Right lobe of liver (tissue), 4 donors: ENCODE data around the gene ADARB1.

ENCODE experiments used
- POLR2A ChIP-seq: fragments of 450-650 bp; IDR thresholded peaks from one replicate; pipeline ENCODE4 v1.6.1; 2017; ENCODE audit warnings: antibody characterized with exemption, mild to moderate bottlenecking
- TF ChIP-seq, protein P1 (sequence below), 4 donors: fragments of 200-600 bp in 3 of 4; fragments of 450-650 bp in 1 of 4; IDR thresholded peaks; one replicate each; pipeline versions ENCODE4 v1.5.1 to v1.8.0; 2016 to 2022; ENCODE audit warnings: antibody characterized with exemption in 4 of 4, mild to moderate bottlenecking in 2 of 4
- donor health status: DM: no; HTN: no; CAD: no.
- donor health status: DM: no; HTN: no; CAD: no.
- donor health status: DM: no; HTN: yes; CAD: no.

DNA sequence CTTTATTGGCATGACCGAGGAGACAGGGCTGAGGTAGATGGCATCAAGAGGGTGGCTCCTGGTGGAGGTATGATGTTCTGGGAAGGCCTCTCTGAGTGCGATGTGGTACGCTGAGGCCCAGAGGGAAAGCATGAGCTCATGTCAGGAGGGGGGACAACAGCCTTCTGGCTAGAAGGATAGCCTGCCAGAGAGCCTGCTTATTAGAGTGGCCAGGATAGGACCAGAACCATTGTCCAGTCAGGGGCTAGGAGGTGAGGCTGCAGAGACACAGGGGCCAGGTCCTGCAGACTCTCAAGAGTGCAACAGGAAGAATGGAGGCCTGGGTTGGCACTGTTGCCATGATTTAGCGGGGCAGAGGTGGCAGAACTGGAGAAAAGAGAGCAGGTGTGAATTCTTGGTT is 7.3 kb downstream of the ADARB1 start:
- TF ChIP-seq POLR2A: no peak
- TF ChIP-seq, protein P1, sequence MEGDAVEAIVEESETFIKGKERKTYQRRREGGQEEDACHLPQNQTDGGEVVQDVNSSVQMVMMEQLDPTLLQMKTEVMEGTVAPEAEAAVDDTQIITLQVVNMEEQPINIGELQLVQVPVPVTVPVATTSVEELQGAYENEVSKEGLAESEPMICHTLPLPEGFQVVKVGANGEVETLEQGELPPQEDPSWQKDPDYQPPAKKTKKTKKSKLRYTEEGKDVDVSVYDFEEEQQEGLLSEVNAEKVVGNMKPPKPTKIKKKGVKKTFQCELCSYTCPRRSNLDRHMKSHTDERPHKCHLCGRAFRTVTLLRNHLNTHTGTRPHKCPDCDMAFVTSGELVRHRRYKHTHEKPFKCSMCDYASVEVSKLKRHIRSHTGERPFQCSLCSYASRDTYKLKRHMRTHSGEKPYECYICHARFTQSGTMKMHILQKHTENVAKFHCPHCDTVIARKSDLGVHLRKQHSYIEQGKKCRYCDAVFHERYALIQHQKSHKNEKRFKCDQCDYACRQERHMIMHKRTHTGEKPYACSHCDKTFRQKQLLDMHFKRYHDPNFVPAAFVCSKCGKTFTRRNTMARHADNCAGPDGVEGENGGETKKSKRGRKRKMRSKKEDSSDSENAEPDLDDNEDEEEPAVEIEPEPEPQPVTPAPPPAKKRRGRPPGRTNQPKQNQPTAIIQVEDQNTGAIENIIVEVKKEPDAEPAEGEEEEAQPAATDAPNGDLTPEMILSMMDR (IDR thresholded peaks at IDR 0.05): no peak
